Glomerular endothelial cell (primary cell): ENCODE measurements around the gene GSX1. TPM values are rescaled to one million over a fixed set of nuclear protein-coding genes. Genes with fewer than 3 reads are reported as not detected.
A peak's percentile ranks its signal among the peaks of the same experiment; 100 is the strongest.

Source experiments
- DNase-seq: peaks from one replicate; pipeline ENCODE4 v3.0.0-alpha.2; 2011; ENCODE audit warnings: low read depth, low spot score; ENCODE audit errors: extremely low read depth
- total RNA-seq: library from RNA; depleted of rRNA; stranded (reverse); fragments of >200 nt; gene quantifications from 2 replicates; pipeline ENCODE4 v1.2.3, GENCODE V29; 2015

GSX1 gene
- total RNA-seq, 1 donor from 2014 or later = not detected

GRCh38 chr13:27826379-27827353 is 34.4 kb downstream of the GSX1 start:
- peak; percentile 65 for DNase-seq

GRCh38 chr13:27827646-27828045 is 35.4 kb downstream of the GSX1 start:
- no peak for DNase-seq

GRCh38 chr13:27830010-27830409 is 37.7 kb downstream of the GSX1 start:
- DNase-seq = no peak

- DNase-seq = no peak
Measured at GRCh38 chr13:27833206-27833605, 40.9 kb downstream of the GSX1 start.

- DNase-seq = no peak
Measured at GRCh38 chr13:27834095-27834494, 41.8 kb downstream of the GSX1 start.

- no peak for DNase-seq
Measured at GRCh38 chr13:27835799-27836198, 43.5 kb downstream of the GSX1 start.

- DNase-seq = no peak
Measured at GRCh38 chr13:27839809-27840467, 47.7 kb downstream of the GSX1 start.

- DNase-seq = no peak
Measured at GRCh38 chr13:27842571-27842970, 50.3 kb downstream of the GSX1 start.

Other genes with a start within 250 kb of the GSX1 start
- gene LNX2, start 172.0 kb upstream of the GSX1 start, total RNA-seq = 6.6 and 9.6 TPM in 2 replicates
- 88.8 and 100 TPM in 2 replicates for gene POLR1D, start 170.6 kb upstream of the GSX1 start, total RNA-seq
- not detected in 2 replicates for gene PDX1, start 127.5 kb downstream of the GSX1 start, total RNA-seq
- gene CDX2, start 176.8 kb downstream of the GSX1 start, total RNA-seq = not detected in 2 replicates
- not detected in 2 replicates for gene URAD, start 196.2 kb downstream of the GSX1 start, total RNA-seq